NCI-H69 (cell line): Measurements from ENCODE around the gene DCX.

Source experiments
- DNase-seq: peaks from one replicate; lab custom pipeline; 2025; lab: John Stamatoyannopoulos, UW

Gene DCX

DNA sequence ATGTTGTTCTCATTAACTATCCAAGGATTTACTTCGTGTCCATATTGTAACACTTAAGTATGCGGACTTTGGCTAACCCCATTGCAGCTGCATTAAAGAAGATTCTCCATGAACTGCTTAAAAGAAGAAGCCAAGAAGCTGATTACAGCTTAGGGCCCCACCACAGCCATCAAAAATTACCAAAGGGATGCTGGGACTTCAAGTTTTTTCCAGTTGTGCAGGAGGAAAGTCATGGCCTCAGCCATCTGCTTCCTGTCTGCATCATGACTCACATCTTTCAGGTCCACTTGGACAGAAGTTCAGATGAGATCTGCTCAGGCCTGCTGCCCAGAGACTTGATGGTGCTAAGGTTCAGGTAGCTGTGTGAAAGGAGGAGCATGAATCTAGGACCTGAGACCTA is 102.9 kb downstream of the DCX start:
- no peak for DNase-seq

- DNase-seq = no peak
Measured at GRCh38 chrX:111308039-111308438, 104.0 kb downstream of the DCX start.

- no peak for DNase-seq
Measured at GRCh38 chrX:111302284-111302683, 109.7 kb downstream of the DCX start.

DNA sequence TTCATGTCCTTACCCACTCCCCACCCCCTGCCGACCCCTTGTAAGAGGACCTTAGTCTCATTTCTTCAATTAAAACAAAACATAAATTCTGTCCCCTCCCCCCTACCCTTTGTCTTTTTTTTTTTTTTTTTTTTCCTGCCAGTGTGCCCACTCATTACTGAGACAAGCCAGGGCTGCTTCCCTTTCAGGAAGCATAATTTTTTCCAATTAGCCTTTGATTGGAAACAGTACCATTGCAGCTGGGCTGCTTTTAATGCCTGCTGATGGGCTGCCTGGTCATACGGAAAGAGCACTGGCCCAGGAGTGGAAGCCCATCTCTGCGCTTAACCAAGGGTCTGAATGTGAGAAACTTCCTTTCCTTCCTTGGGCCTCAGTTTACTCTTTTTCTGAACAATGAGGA is 123.2 kb downstream of the DCX start:
- peak; percentile 87 for DNase-seq

- peak; percentile 17 for DNase-seq
Measured at GRCh38 chrX:111284631-111285293, 127.2 kb downstream of the DCX start.

DNA sequence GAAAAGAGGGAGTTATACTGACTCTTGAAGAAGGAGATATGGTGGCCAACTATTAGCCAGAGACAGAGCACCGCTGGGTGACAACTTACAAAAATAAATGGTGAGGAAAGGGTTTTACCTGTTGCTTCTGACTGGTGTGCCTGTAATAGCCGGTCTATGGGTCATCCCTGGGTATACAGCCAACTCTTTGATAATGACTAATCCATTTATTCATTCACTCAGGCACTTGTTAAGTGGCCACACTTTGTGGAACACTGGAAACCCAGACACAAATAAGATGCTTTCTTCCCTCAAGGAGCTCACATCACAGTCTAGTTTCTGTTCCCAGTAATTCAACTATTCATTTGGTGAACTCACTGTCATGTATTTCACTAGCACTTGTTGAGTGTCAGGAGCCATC is 128.5 kb downstream of the DCX start:
- DNase-seq = no peak

DNA sequence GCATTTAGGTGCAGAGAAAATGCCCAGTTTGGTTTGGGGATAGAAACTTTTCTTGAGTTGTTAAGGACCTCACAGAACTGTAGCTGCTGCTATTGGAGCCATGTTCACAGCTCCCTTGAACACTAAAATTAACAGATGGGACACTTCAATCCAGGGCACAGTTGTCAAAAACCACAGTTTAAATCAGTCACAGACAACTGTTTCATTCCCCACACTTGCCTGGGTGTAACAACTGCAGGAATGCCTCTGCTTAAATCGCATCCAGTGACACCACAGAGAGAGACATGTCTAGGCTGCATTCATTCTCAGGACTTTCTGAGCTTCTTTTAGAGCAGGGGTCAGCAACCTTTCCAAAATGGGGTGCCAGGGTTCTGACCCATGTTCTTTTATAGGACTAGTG is 129.0 kb downstream of the DCX start:
- no peak for DNase-seq

GRCh38 chrX:111282139-111282538 is 129.9 kb downstream of the DCX start:
- no peak for DNase-seq

DNA sequence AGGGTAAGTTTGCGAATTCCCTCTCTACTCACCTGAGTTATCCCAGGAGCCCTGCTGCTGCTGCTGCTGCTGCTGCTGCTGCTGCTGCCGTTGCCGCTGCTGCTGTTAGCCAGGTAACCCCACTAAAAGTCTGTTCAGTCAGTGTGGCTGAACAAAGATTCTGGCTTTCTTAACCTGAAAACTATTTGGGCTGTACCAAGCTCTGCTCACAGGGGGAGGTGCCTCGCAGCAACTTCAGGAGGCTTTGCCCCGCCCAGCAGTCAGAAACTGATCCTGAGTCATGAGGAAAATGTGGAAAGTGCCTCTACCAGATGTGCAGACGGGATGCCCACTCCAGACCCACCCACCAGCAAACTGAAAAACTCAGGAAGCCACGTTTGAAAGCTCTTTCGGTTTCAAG is 141.7 kb downstream of the DCX start, which contains the start of gene CAPN6:
TSS of gene CAPN6 (minus strand) at position 145 of the 400 bp plus-strand sequence. CDS start 6,547 bp downstream, outside the sequence.
- peak; percentile 20 for DNase-seq

- no peak for DNase-seq
Measured at GRCh38 chrX:111268506-111268905, 143.5 kb downstream of the DCX start.

DNA sequence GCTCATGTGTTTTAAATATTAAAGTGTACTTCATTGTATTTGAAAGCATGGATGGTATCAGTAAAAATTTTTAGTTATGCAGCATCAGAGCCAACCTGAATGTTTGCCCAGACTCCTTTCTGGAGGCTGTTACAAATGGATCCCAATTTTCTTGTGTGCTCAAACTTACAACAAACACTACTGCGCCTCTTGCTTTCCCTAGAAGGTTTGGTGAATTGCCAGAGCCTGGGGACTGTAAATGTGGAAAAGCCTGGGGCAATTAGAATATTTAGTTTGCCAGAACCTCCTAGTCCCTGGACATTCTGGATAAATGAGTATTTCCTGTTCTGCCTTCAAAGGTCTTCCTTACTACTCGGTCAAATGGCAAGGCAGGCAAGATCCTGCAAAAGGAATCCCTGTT is 146.5 kb downstream of the DCX start:
- DNase-seq = peak; percentile 73

DNA sequence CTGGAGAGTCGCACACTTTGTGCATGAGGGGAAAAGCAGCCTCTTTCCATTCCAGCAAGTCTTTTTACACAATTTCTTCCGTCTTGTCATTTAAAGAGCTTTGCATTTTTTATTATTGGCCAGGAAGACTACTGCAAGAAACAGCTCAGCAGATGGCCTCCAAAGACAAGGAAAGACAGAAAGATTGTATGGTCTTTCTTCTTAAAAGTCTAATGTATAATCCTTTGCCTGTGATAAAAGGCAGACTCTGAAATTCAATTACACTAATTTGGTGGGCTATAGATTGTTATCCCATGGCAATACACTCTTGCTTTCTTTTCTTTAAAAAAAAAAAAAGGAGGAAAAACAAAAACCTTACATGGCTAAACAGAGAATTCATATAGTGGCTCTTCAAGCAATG is 147.6 kb downstream of the DCX start:
- DNase-seq = peak; percentile 4

DNA sequence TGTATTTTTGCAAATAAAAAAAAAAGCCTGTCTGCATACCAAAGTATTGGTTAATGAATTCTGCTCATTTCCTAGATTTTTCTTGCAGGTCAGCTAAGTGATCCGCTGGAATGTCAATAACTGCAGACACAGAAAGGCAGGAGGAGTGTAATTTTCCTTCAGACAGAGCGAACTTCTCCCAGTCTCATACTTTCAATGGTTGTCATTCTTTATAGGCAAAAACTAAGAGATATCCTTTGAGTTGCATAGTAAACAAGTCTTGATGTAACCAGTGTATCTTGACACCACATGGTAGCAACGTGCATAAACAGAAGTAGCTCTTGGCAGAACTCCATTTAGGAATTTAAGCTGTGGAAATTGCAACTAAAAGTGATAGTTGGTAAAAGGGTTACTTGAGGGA is 149.9 kb downstream of the DCX start:
- DNase-seq = no peak

GRCh38 chrX:111260451-111260850 is 151.5 kb downstream of the DCX start:
- DNase-seq = no peak

DNA sequence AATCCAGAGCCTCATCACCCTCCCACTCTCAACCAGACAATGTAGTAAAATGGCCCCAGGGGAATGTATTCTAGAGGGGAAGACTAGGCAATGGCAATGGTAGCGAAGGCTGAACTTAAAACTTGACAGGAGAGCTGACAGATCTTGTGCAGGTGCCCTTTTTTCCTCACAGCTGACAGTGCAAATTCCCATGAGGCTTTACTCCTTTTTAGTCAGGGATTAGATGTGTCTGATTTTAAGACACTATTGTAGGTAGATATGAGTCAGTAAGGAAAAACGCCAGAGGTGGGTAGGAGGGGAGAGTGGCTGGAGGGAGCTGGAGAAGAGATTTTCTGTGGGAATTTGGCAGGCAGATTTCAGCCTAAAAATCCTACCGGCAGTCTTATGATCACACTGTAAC is 152.4 kb downstream of the DCX start:
- DNase-seq = peak; percentile 36

GRCh38 chrX:111257733-111258132 is 154.3 kb downstream of the DCX start:
- DNase-seq = no peak

DNA sequence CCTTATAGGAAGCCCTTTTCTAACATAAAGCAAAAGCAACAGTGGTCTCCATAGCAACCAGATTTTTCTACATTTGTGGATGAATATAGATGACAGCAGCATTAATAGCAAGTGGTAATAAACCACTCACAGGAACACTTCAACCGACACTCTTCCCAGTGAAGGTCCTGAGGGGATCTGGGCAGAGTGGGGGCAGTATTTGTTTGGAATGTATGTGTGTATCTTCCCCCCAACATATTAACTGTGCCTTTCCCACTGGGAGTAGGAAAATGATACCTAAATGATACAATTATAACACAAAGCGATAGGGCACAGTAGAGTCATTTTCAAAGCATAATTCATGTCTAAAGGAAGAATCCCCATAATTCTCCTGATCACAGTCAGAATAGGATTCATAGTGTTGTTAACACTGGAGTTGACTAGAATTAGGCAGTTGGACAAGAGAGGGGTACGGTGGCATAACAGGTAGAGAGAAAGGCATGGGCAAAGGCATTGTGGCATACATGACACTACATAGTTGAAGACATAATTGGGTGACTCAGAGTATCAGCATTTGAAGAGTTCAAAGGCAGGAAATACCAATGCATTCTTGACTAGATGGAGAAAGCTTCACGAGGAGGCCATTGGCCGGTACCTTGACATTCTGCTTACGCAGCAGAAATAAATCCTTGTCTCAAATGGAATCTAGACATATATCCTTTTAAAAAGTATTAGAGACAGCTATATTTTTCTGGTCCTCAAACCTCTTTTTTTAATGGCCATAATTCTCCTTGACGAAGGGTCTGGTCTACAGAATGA is 156.9 kb downstream of the DCX start:
- no peak for DNase-seq

DNA sequence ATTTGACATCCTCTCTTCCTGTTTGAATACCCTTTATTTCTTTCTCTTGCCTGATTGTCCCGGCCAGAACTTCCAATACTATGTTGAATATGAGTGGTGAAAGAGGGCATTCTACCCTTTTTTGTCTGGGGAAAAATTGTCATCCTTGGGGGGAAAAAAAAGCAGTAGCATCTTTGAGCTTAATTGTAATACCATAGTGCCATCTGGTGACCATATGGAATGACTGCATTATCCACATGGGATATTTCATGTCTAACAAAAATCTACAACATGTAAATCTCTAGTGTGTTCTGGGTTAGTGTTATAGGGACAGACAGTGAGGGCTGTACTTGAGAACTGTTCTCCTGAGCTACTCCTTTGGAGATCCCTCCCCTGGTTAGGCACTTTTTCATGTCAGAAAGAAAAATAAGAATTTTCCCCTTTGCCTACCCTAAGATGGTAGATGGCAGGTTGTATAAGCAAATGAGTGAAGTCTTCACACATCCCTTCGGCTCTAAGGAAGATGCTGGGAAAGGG is 167.7 kb downstream of the DCX start:
- DNase-seq = peak; percentile 62
